H4 (cell line): ENCODE measurements around the gene CLSTN2. TPM values are rescaled to one million over a fixed set of nuclear protein-coding genes. Genes with fewer than 3 reads are reported as not detected.

ENCODE experiments used
- DNase-seq: peaks from one replicate; pipeline ENCODE4 v3.0.0-alpha.2; 2015; ENCODE audit warnings: low spot score
- total RNA-seq: library from RNA; depleted of rRNA; stranded (reverse); fragments of >200 nt; shearing (Covaris generic); gene quantifications from 2 replicates; pipeline ENCODE4 v1.2.3, GENCODE V29; 2014

Gene CLSTN2
- total RNA-seq, 1 experiment from 2014 or later: 3.9 TPM

DNA sequence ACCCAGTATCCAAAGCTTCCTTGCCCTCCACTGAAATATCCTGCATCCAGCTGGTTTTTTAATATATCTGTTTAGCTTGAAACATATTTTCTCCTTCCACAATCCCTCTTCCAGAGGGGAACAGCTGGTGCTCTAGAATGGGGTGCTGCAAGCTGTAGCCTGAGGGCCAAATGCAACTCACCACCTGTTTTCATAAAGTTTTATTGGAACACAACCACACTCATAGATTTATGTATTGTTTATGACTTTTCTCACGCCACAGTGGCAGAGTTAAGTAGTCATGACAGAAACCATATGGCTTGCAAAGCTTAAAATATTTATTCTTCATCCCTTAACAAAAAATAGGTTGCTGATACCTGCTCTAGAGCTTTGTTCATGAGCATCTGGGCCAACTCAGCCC is 298.7 kb downstream of the CLSTN2 start:
- peak; percentile 56 for DNase-seq

DNA sequence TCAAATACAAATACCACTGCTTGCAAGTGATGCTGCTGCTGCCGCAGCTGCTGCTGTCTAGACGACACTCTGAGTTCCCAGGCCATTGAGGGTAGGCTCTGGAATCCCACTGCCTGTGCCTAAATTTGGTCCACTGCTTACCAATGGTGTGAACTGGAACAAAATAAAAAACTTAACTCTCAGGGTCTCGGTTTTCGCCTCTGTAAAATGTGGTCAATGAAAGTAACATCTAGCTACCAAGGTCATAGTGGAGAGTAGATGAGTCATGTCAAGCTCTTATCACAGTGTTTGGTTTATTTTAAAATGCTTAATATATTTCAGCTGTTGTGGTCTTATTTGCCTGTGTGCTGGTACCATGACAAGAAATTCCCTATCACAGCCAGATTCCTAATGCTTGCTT is 299.3 kb downstream of the CLSTN2 start:
- peak; percentile 76 for DNase-seq

DNA sequence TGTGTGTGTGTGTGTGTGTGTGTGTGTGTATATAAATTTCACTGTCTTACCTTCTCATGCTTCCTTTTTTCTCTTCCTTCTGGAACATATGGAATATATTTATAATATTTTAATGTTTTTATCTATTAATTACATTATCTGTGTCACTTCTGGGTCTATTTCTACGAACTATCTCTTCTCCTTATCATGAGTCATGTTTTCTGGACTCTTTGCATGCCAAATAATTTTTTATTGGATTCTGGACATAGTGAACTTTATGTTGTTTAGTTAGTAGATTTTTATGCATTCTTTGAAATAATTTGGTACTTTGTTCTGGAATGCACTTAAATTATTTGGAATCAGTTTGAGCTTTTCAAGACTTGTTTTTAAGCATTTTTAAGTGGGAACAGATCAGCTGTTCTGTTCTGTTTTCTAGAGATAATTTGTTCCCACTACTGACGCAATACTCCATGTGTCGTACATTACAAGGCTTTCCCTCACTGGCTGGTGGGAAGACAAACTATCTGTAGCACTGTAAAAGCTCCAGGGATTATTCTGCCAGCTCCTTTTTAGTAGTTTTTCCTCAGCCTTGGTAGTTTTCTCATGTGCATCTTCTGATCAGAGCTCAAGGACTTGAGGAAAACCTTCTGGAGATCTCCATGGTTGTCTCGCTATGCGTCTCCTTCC is 302.0 kb downstream of the CLSTN2 start:
- no peak for DNase-seq

DNA sequence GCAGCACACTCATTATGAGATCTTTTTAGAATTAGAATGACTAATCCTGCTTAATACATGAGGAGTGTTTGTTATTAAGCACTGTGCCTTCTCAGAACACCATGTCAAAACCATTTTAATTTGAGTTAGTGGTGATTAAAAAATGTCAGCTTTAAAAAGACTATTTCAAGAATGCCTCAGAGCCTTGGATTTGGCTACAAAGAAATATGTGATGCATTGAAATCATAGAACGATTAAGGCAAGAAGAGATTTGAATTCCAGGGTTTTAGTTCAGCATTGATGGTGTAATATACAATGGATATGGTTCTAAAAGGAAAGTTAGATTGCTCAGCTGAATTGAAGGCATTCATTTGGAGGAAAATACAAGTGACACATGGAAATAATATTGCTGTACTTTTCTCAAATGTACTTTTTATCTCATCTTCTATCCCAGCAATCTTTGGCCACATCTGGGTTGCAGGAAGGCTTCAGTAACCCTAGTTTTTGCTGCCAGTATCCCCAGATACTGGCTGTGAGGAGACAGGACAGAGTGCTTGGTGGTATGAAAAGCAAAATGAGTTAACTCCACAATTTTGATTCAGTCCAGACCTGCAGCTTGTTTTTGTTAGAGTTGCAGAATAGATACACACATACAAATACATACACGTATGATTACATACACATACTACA is 303.8 kb downstream of the CLSTN2 start:
- no peak for DNase-seq

DNA sequence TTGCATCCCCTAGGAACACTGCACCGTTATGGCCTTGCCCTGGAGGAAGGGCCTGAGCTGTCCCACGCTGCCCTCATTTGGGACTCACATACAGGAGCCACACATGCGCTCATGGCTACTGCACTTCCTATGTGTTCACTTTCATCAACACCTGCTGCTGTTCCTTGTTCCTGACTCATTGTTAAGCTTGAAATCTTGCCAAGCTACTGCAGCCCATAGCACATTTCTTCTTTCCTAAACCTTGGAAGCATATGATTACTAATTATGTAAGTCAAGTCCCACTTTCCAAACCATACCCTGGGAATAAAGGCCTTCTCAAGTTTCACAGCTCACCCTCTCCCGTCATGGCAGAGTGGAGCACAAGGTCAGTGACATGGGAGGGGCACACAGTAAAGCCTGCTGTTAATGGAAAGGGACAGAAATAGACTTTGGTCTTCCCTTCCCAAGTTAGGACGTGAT is 307.9 kb downstream of the CLSTN2 start:
- peak; percentile 63 for DNase-seq

DNA sequence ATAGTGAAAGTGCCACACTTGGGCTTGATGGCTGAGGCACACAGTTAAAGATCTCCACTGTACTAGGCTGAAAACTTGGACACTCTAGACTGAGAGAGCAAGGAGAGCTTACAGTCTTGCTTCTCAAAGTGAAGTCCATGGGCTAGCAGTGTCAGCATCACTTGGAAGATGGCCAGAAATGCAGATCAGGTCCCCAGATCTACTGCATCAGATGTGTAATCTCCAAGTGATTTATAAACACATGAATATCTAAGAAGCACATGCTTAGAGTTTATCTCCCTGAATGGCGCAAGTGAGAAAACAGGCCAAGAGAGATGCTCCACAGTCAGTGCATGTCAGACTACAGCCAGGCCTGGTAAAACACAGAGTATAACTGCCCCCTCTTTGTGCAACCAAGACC is 308.6 kb downstream of the CLSTN2 start:
- no peak for DNase-seq

DNA sequence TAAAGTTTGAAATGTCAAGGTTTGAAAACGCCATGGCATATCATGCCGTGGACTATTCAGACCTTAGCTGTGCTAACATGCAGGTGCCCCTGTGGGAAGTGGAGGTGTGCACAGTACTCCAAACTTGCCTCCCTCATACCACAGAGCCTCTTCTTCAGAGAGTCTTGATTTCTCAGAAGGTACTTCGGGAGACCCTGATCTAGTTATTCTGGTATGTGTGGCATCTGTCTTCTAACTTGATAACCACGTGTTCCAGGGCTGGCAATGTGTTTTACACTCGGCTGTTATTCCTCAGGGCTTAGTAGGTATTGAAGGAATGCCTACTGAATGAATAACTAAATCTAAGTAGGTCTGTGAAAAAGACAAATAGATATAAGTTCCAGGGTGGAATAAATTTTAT is 309.9 kb downstream of the CLSTN2 start:
- no peak for DNase-seq

DNA sequence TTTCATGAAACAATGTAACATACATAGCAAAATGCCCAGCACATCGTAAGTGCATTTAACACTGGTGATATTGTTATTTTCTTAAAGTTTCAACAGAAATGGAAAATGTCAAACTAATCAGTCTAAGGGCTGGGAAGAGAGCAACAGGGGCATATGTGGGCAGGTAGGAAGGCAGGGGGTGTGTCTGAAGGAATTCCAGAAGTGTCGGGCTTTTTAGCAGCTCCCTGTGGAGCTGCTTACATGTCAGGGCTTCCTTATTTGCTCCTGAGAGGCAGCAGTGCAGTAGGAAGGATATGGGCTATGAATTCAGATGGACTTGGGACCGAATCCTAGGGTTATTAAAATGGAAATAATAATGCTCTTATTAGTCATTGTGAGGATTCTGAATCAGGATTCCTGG is 311.6 kb downstream of the CLSTN2 start:
- DNase-seq: no peak

DNA sequence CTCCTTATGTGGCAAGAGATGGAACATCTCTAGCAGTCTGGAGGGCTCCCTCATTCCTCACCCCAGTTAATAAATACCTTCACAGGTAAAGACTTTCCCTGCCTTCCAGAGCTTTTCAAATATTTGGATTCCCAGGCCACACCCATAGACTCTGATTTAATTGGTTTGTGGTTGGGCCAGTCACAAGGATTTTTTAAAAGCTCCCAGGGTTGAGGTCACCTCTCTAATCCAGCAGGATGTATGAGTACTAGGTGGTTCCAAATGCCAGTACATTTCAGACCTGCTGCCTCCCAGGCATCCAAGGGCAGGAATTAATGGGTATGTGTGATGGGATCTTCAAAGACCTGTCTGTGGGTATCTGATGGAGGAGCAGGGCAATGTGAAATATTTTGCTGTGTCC is 312.8 kb downstream of the CLSTN2 start:
- DNase-seq: peak; percentile 41

DNA sequence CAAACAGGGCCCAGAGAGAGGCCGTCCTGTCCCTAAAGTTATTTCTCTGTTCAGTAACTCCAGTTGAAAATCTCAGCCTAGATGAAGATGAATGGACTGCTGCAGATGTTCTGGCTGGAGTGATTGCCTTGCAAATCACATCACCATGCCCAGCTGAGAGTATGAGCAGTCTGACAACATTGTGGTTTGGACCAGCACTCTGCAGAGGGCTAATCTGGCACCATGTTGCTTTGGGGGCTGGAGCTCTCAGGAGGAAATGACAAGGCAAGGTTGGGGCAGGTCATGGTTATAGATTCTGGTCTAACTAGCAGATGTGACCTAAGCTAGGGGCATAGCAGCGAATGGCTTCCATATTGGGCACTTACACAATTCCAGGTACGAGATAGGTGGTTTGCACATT is 314.2 kb downstream of the CLSTN2 start:
- DNase-seq: no peak

DNA sequence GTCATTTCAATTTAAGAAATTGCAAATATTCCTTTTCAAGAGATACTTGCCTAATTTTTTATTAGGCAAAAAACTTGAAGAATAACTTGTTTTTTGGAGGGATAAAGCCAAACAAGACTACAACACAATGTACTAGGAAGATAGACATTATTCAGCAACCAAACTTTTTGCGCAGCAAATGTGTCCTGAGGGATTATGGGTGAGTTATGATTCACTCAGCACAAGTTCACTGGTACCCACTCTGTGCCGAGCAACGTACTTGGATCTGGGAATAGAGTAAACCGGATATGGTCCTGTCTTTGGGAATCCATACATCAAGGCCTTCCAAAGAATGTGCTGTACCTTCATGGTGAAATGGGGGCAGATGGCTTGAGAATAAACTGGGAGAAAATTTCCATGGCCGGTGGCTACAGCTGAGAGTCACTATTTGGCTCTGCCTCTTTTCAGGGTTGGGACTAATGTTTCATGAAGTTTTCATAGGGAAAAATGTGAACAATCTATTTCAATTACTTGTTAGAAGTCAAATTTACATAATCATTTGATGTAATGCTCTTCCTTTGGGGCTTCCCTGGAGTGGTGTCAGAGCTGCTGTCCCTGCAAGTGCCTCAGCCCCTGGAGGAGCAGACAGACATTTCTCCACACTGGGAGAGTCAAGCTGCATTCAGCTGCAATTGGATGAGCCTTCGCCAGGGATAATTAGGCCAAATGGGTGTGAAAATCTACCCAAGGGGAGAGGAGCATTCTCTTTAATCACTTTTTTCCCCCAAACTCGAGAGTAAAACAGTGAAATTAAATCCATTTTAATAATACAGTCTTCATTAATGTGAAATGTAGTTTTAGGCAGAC is 315.2 kb downstream of the CLSTN2 start:
- no peak for DNase-seq

DNA sequence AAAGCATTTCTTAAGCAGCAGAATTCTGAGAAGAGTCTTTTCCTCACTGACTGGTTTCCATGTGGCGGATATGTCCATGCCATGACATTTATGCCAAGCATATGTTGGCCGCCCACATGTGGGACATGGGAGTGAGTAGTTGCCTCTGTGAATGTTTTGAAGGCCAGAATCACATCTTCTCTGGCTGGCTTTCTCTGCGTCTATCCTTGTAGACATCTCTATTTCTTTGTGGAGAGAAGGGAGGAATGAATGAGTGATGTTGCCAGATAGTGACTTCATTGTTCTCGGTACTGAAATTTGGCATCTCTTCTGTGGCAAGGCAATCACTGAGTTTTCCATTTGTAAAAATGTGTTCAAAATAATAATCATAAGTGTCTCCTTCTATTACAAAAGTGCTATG is 316.0 kb downstream of the CLSTN2 start:
- DNase-seq: no peak

DNA sequence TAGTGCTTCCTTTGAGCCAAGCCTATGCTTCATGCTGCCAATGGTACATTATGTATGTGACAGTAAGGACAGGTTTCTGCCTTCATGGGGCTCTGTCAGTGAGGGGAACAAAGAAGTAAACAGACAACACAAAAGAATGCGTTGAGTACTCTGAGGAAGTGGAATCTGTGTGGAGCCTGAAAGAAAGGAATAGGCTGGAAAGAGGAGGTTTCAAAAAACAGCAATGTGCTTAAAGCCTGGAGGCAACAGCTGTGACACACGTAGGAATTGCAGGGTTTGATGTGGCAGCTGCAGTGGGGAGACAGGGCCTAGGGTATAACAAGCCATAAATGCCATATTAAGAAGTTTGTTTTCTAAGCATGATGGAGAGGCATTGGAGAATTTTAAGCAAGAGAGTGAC is 316.7 kb downstream of the CLSTN2 start:
- no peak for DNase-seq

DNA sequence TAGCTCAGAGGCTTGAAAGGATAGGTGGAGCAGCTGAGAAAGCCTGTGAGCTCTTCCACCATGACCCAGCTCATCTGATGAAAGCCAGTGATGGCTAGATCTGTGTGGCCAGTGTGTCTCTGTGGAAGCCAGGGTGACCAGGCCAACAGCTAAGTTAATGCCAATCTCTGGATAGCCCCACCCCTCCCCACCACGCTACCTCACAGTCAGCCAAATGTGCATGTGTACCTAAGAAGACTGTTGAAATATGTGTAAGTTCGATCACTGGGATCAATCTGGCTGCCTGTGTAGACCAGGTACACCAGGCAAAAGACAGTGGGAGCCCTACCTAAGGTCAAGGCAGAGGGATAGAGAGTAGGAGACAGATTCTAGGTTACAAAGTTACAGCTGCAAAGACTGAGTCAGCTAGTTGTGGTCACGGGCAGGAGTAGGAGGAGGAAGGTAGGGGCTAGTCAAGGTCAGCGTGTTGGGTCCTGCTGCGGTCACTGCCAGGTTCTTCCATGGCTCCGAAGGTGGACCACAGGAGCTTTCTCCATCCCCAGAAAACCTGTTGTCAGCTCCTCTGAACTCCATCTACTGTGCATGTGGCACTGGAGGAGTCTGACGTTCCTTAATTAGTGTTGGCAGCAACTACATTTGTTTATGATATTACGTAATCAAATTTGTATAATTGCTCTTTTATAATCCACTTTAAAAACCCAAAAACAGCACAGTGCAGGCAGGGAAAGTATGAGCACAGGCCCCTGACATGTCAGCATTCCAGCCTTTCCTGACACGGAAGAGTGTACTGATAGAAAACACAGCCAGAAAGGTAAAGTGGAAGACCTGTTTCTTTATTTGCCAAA is 318.0 kb downstream of the CLSTN2 start:
- DNase-seq: no peak

DNA sequence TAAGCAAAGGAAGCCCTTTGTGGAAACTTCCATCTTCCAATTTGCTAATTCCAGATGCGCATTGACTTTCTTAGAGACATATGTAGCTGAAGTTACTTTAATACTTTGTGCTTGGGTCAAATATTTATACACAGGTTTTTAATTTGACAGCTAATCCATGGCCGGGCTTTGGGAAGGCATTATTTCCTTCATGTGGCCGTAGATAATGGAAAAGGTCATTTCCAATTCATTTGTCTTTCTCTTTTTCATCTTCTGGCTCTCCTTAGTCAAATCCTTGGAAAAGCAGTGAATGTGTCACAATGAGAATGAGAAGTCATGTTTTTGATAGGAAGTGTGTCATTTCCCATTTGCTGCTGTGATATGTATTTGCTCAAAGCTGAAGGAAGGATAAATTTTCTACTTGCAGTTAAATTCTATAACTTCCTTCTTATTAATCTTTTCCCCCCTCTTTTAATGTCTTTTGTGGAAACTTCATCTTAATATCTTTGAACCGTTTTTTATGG is 323.3 kb downstream of the CLSTN2 start:
- DNase-seq: no peak

DNA sequence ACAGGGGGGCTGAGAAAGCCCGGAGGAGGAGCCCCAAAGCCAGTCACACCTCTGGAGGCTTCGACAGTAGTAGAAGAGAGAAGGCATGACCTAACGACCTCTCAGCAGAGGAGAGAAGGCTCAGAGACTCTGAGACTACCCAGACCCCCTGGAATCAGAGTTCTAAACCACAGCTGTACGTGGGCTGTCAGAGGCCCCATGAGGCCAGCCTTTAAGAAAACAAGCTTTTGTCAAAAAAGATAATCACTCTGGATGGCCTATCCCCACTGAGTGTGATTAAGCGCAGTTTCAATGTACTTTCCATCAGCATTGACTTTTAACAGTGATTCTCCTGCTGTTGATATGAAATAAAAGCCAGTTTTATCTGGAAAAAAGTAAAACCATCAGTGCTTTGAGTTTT is 330.3 kb downstream of the CLSTN2 start:
- no peak for DNase-seq

DNA sequence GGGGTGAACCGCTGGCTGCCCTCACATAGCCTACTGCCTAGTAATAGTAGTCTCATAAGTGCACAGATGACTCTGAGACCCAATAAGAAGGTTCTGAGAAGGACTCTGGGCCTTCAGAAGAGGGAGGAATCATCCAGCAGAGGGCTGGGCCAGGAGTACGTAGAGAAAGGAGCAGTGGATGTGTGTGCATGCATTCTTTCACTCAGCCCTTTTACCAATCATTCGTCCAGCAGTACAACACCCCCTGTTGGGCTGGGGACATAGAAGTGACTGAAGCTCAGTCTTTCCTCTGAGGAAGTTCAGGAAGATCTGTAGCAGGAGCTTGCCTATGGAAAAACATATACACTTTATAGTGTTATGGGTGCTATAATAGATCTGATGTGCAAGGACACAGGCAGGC is 333.1 kb downstream of the CLSTN2 start:
- DNase-seq: no peak

DNA sequence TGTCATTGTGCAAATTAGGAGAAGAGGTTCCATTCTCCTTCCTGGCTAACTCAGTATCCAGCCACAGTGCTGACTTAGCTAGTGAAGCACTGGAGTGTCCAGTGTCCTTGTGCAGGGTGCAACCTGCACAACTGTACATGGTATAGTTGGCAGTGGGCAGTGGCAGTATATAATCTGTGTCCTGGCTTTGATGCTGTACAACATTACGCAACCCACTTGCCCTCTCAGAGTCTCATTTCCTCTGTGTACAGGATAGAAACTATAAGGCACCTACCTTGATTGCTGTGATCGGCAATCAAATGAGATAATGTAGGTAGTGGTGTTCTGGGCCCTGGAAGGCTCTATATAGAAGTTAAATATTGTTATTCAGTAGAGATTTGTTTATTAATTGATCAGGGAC is 333.6 kb downstream of the CLSTN2 start:
- DNase-seq: no peak

DNA sequence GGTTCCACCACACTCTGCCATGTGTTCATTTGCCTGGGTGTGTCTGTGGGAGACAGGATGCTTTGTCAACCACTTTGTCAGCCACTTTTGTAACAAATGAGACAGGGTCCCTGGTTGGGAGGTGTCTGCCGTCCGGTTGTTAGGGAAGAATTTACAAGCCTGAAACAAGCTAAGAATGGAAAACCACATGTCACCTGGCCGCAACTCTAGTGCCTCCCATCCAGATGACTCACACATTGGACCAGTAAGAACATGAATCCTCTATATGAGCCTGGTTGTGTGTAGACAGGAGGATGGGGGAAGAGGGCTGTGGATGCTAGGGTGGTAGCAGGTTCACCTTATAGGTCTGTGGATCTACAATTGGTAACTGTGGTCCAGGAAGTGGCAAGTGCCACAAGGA is 335.3 kb downstream of the CLSTN2 start:
- peak; percentile 42 for DNase-seq

DNA sequence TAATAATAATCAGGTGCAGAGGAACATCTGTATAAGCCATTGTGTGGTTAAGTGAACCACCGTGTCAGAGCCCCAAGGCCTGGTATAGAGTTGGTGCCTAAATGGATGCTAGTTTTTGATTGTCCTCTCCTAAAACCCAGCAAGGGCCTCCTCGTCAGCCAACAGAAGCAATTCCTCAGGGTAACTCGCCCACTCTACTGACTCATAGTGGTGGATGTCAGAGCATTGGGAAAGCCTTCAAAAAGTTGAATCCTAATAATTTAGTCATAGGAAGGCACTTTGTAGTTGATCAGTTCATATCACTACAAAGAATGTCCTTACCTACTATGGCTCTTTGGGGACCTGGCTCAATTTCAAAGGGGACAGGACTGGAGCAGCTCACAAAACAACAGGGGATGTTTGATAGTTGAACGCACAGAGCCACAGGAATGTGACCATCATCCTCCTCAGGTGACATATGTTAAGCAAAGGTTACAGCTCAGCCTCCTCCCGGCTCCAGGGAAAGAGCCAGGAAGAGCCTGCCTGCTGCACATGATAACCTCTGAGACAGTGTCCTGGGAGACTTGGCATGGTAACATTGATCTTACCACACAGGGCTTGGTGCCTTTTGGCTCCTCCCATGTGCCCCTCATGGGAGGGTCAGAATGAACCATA is 338.7 kb downstream of the CLSTN2 start:
- DNase-seq: no peak

DNA sequence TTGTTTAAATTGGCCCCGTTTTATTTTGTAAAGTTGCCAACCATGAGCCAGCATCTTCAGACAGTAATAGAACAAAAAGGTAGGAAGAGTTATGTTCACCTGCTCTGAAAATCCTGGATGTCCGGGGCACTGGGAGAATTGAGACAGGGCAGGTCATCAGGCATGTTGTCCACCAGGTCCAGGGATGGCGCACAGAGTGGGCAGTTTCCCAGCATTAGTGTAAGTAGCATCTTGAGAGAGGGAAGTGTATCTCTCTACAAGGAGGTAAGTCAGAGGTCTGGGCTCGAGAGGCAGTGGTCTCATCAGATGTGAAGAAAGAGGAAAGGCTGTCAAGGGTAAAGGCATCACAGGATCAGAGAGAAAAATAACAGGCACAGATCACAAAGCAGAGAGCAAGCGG is 339.4 kb downstream of the CLSTN2 start:
- no peak for DNase-seq
